ENCODE results near the gene SLC39A11. TPM values are rescaled to one million over a fixed set of nuclear protein-coding genes. Genes with fewer than 3 reads are reported as not detected.

Gene SLC39A11
- total RNA-seq, 1 experiment from 2014 or later: 64.4 TPM

GRCh38 chr17:72604518-72604917 lies 488.0 kb downstream of the SLC39A11 start:
- DNase-seq (ENCODE audit: low read depth, low spot score): no peak
- in situ Hi-C loops (cut with HindIII; ENCODE audit: low pct_unique_long_range_greater_than_20kb, low sequenced_read_pairs): loop anchor here (25.0 kb wide), 1 partner anchor 108 kb away; no protein-coding TSS in a partner anchor

- peak; percentile 93 for DNase-seq (ENCODE audit: low read depth, low spot score)
These were observed 488.9 kb downstream of the SLC39A11 start for GRCh38 chr17:72603420-72604242.

GRCh38 chr17:72602517-72603419 lies 489.7 kb downstream of the SLC39A11 start:
- in situ Hi-C loops (cut with HindIII; ENCODE audit: low pct_unique_long_range_greater_than_20kb, low sequenced_read_pairs): loop anchor here (25.0 kb wide), 1 partner anchor 110 kb away; no protein-coding TSS in a partner anchor
- DNase-seq (ENCODE audit: low read depth, low spot score): peak; percentile 99

More at GRCh38 chr17:72603420-72604242, 488.9 kb downstream of the SLC39A11 start:
- in situ Hi-C loops (cut with HindIII; ENCODE audit: low pct_unique_long_range_greater_than_20kb, low sequenced_read_pairs): loop anchor here (25.0 kb wide), 1 partner anchor 109 kb away; no protein-coding TSS in a partner anchor

GRCh38 chr17:72600934-72601333 lies 491.6 kb downstream of the SLC39A11 start:
- no peak for DNase-seq (ENCODE audit: low read depth, low spot score)
- in situ Hi-C loops (cut with HindIII; ENCODE audit: low pct_unique_long_range_greater_than_20kb, low sequenced_read_pairs): loop anchor here (25.0 kb wide), 1 partner anchor 111 kb away; no protein-coding TSS in a partner anchor

- in situ Hi-C loops (cut with HindIII; ENCODE audit: low pct_unique_long_range_greater_than_20kb, low sequenced_read_pairs): loop anchor here (25.0 kb wide), 1 partner anchor 112 kb away; no protein-coding TSS in a partner anchor
- no peak for DNase-seq (ENCODE audit: low read depth, low spot score)
These were observed 492.6 kb downstream of the SLC39A11 start for GRCh38 chr17:72599891-72600290.

- DNase-seq (ENCODE audit: low read depth, low spot score): peak; percentile 50
- in situ Hi-C loops (cut with HindIII; ENCODE audit: low pct_unique_long_range_greater_than_20kb, low sequenced_read_pairs): no loop called here
These were observed 493.8 kb downstream of the SLC39A11 start for GRCh38 chr17:72598695-72599094.

- in situ Hi-C loops (cut with HindIII; ENCODE audit: low pct_unique_long_range_greater_than_20kb, low sequenced_read_pairs): no loop called here
- no peak for DNase-seq (ENCODE audit: low read depth, low spot score)
These were observed 495.0 kb downstream of the SLC39A11 start for GRCh38 chr17:72597354-72598087.

Small RNA genes lying within 50 kb of the gene (small RNA-seq; reads per million reads assigned to genes)
- gene RF00422: 0 reads per million in 2 experiments

Other genes starting within 250 kb of the SLC39A11 start
- gene SSTR2, start 72.3 kb upstream of the SLC39A11 start, total RNA-seq (2014; rRNA removed; shearing (Covaris generic)): 0.03 and 0.08 TPM in 2 replicates
- 39.3 and 45.1 TPM in 2 replicates for gene COG1, start 100.4 kb upstream of the SLC39A11 start, total RNA-seq (2014; rRNA removed; shearing (Covaris generic))
- gene CPSF4L, start 169.2 kb upstream of the SLC39A11 start, total RNA-seq (2014; rRNA removed; shearing (Covaris generic)): 0.35 TPM in 1 of 2 replicates, not detected in the other
- gene CDC42EP4, start 219.3 kb upstream of the SLC39A11 start, total RNA-seq (2014; rRNA removed; shearing (Covaris generic)): 16.6 and 18.9 TPM in 2 replicates

Data from SK-MEL-5 (cell line).